OCI-LY3 (cell line): ENCODE measurements around the gene TMEM270.

Source experiments
- H2AFZ ChIP-seq: fragments of 200-600, 300-600 bp; shearing (Covaris generic); 2 replicates; pipeline ENCODE4 v1.6.0; 2014; ENCODE audit warnings: antibody characterized with exemption, low read depth, low read length
- H3K27ac ChIP-seq: fragments of 200-600, 300-600 bp; sonication (generic); 2 replicates; pipeline ENCODE4 v1.5.1; 2014; ENCODE audit warnings: mild to moderate bottlenecking, low read length, moderate library complexity, mixed read lengths
- H3K27me3 ChIP-seq: fragments of 200-600, 300-600 bp; sonication (generic); 2 replicates; pipeline ENCODE4 v1.6.1; 2014; ENCODE audit warnings: low read depth, low read length, mixed read lengths
- H3K36me3 ChIP-seq: fragments of 200-600, 300-600 bp; sonication (generic); replicated peaks from 2 replicates; pipeline ENCODE3; 2014; ENCODE audit warnings: low read depth, low read length, mixed read lengths
- H3K4me1 ChIP-seq: fragments of 300-600, 200-600 bp; sonication (generic); 2 replicates; pipeline ENCODE4 v1.6.1; 2014; ENCODE audit warnings: low read length, mixed read lengths
- H3K4me2 ChIP-seq: fragments of 200-600, 300-600 bp; sonication (generic); 2 replicates; pipeline ENCODE4 v1.6.1; 2014; ENCODE audit warnings: low read length, mixed read lengths
- H3K4me3 ChIP-seq: fragments of 300-600, 200-600 bp; sonication (generic); 2 replicates; pipeline ENCODE4 v1.5.1; 2014; ENCODE audit warnings: antibody characterized with exemption, mild to moderate bottlenecking, low read length, moderate library complexity
- H3K79me2 ChIP-seq: fragments of 300-600, 200-600 bp; shearing (Covaris generic); 2 replicates; pipeline ENCODE4 v1.6.1; 2014; ENCODE audit warnings: mild to moderate bottlenecking, low read length, mixed read lengths
- H3K9ac ChIP-seq: fragments of 300-600, 200-600 bp; shearing (Covaris generic); 2 replicates; pipeline ENCODE4 v1.6.0; 2014; ENCODE audit warnings: mild to moderate bottlenecking, low read length, moderate library complexity
- H3K9me3 ChIP-seq: fragments of 200-600, 300-600 bp; shearing (Covaris generic); 2 replicates; pipeline ENCODE4 v1.6.1; 2014; ENCODE audit warnings: low read length, mixed read lengths; ENCODE audit not compliant: insufficient read depth
- H4K20me1 ChIP-seq: fragments of 200-600, 300-600 bp; sonication (generic); 2 replicates; pipeline ENCODE4 v1.6.1; 2016; ENCODE audit warnings: low read length, mixed read lengths; ENCODE audit not compliant: insufficient read depth
- CTCF ChIP-seq: fragments of 200-600, 300-600 bp; sonication (generic); IDR thresholded peaks from 2 replicates; pipeline ENCODE4 v1.5.1; 2014; ENCODE audit warnings: antibody characterized with exemption, low read length, low read depth
- EZH2phosphoT487 ChIP-seq: fragments of 200-600 bp; shearing (Covaris generic); IDR thresholded peaks from 2 replicates; pipeline ENCODE4 v1.6.1; 2018; ENCODE audit warnings: antibody characterized with exemption, mixed run types, low read depth

Gene TMEM270

GRCh38 chr7:73871163-73872011 is 10.4 kb downstream of the TMEM270 start:
- Histone ChIP-seq H3K4me1 (no peaks in the 10 kb centered on the region), H3K9ac (no peak overlapping the region), H3K27ac (no peak overlapping the region), H3K9me3 (no peaks in the 10 kb centered on the region), H3K79me2 (no peaks in the 10 kb centered on the region), H3K4me3 (no peak overlapping the region), H3K27me3 (peaks cover 8% of the 10 kb centered on the region; the same call in 1 of the 2 replicates), H3K36me3 (no peaks in the 10 kb centered on the region), H2AFZ (no peak overlapping the region), H3K4me2 (no peak overlapping the region), H4K20me1 (no peaks in the 10 kb centered on the region)
- TF ChIP-seq EZH2phosphoT487 (no peak), CTCF (no peak)

- no peak overlapping the region for H3K4me2 ChIP-seq
Observed at GRCh38 chr7:73872056-73872908, 11.3 kb downstream of the TMEM270 start.

GRCh38 chr7:73876361-73876760 is 15.4 kb downstream of the TMEM270 start:
- H3K9me3 ChIP-seq = no peaks in the 10 kb centered on the region
- no peak overlapping the region for H2AFZ ChIP-seq
- TF ChIP-seq CTCF = no peak
- TF ChIP-seq EZH2phosphoT487 = no peak
- H3K4me1 ChIP-seq = no peaks in the 10 kb centered on the region
- no peak overlapping the region for H3K4me3 ChIP-seq
- no peak overlapping the region for H3K27ac ChIP-seq
- no peaks in the 10 kb centered on the region for H3K36me3 ChIP-seq
- H3K79me2 ChIP-seq = no peaks in the 10 kb centered on the region
- H3K4me2 ChIP-seq = no peak overlapping the region
- H3K9ac ChIP-seq = no peak overlapping the region
- peaks cover 16% of the 10 kb centered on the region for H3K27me3 ChIP-seq
- no peaks in the 10 kb centered on the region for H4K20me1 ChIP-seq

More at GRCh38 chr7:73872056-73872908, 11.3 kb downstream of the TMEM270 start:
- Histone ChIP-seq H3K4me1 (no peaks in the 10 kb centered on the region), H3K27ac (no peak overlapping the region), H3K9ac (no peak overlapping the region), H3K36me3 (no peaks in the 10 kb centered on the region), H3K79me2 (no peaks in the 10 kb centered on the region), H3K9me3 (no peaks in the 10 kb centered on the region), H3K4me3 (no peak overlapping the region), H4K20me1 (no peaks in the 10 kb centered on the region), H3K27me3 (peaks cover 8% of the 10 kb centered on the region; the same call in 1 of the 2 replicates), H2AFZ (no peak overlapping the region)
- no peak for TF ChIP-seq EZH2phosphoT487
- no peak for TF ChIP-seq CTCF

DNA sequence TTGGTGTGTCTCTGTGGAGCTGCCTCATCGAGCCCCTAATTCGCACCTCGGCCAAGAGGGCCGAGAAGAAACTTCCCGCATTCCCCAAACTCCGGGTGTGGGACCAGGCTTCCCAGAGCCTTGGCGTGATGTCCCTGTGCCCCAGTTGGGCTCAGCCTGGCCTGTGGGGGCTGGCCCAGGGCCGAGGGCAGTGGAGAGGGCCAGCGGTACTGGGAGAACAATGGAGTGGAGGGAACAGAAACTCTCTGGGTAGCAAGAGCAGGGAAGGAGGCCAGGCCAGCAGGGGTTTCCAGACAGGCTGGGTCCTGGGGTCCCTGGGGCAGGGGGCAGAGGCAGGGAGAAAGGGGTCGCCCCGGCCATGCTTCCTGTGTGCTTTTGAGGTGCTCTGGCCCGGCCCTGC is 16.0 kb downstream of the TMEM270 start:
- no peak overlapping the region for H3K4me2 ChIP-seq
- TF ChIP-seq CTCF = no peak
- no peak for TF ChIP-seq EZH2phosphoT487
- no peak overlapping the region for H2AFZ ChIP-seq
- H3K36me3 ChIP-seq = no peaks in the 10 kb centered on the region
- no peak overlapping the region for H3K4me3 ChIP-seq
- H3K27ac ChIP-seq = no peak overlapping the region
- H3K9ac ChIP-seq = no peak overlapping the region
- peaks cover 20% of the 10 kb centered on the region for H3K27me3 ChIP-seq
- H3K79me2 ChIP-seq = no peaks in the 10 kb centered on the region
- H3K4me1 ChIP-seq = no peaks in the 10 kb centered on the region
- no peaks in the 10 kb centered on the region for H4K20me1 ChIP-seq
- H3K9me3 ChIP-seq = no peaks in the 10 kb centered on the region
